Neuron (in vitro differentiated cells): Measurements from ENCODE around the gene FOXP1.
"Not testable (repeated sequence)": the region's sequence is repeated elsewhere in the genome, so short reads cannot be mapped to it uniquely, and the experiment has no call there.

Experiments used
- H2AFZ ChIP-seq: one replicate; pipeline ENCODE4 v1.6.1; 2013; ENCODE audit warnings: low read depth, mild to moderate bottlenecking, inconsistent platforms, low read length, moderate library complexity
- H3K27me3 ChIP-seq: one replicate; pipeline ENCODE4 v1.6.1; 2013; ENCODE audit warnings: low read length; ENCODE audit not compliant: insufficient read depth
- H3K36me3 ChIP-seq: one replicate; pipeline ENCODE4 v1.6.1; 2013; ENCODE audit warnings: low read length; ENCODE audit not compliant: insufficient read depth
- H3K4me1 ChIP-seq: one replicate; pipeline ENCODE4 v1.6.1; 2013; ENCODE audit warnings: low read length; ENCODE audit not compliant: insufficient read depth
- H3K4me3 ChIP-seq: 2 replicates; pipeline ENCODE4 v1.5.1; 2013; ENCODE audit warnings: mild to moderate bottlenecking, low read length, moderate library complexity
- H3K9me3 ChIP-seq: one replicate; pipeline ENCODE4 v1.6.1; 2013; ENCODE audit warnings: low read length

FOXP1 gene

DNA sequence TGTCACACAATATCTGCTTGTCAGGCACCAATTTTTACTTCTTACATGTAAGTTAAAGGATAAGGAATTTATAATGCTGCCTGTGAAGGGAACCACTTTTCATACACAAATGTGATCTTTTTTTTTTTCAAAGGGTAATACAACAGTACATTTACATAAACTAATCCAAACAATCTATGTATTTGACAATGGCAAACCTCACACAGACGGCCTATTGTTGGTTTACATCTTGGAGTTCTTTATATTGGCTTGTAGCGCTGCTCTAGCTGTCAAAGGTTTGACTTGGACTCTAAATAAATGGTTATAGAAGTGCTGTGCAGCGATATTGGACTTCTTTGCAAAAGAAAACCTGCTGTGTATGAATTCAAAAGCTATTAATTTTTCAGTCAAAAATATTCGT lies 598.0 kb downstream of the FOXP1 start:
- Histone ChIP-seq H3K36me3 (peaks cover 22% of the 10 kb centered on the region), H2AFZ (no peak overlapping the region), H3K27me3 (no peaks in the 10 kb centered on the region), H3K4me3 (no peak overlapping the region), H3K4me1 (peaks cover 37% of the 10 kb centered on the region), H3K9me3 (no peaks in the 10 kb centered on the region)

DNA sequence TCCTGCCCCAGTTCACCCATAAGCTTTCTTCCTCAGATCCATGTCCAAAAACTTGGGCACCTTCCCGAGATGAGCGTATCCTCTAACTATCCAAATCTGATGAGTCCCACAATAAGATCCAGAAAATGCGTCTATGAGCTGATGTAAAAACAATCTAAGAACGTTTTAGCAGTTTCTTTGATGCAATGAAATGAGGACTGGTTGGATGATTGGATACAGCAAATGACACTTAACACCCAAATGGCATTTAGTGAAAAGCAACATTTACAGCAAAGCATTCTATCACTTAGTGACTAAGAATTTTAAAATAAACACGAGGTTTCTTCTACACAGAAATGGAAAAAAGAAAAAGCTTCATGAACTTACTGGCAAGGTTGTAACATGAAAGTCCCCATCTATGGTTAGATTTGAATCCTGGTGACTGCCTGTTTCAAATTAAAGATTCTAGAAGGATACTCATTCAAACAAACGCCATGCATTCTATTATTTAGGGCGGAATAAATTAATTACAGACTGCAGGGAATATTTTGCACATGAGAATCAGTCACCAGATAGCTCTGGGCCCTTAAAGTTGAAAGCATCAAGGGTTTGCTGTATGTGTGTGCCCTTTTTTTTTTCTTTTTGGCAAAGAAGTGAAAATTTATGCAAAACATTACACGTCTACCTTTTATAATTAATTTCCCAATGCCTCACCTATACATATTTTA lies 598.6 kb downstream of the FOXP1 start:
- Histone ChIP-seq H3K4me3 (no peak overlapping the region), H3K36me3 (peaks cover 22% of the 10 kb centered on the region), H2AFZ (no peak overlapping the region), H3K9me3 (no peaks in the 10 kb centered on the region), H3K4me1 (peaks cover 39% of the 10 kb centered on the region), H3K27me3 (no peaks in the 10 kb centered on the region)

DNA sequence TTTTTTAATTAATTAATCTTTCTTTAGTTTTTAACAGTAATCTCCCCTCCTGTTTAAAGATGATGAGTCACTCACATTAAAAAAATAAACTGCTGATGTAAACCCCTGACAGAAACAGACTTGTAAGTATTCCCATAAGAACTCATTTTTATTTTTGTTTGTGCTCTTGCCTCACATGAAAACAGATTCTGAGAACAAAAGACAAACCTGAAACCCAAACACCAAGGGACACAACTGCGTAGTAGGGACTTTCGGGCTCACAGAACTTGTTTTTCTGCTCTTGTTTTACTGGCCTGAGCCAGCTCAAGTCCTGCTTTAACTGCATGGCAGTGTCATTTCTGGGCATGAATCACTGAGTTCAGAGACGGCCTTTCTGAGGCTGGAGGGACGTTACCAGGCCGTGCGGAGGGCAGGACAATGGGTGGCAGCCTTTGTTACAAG lies 600.8 kb downstream of the FOXP1 start:
- H3K36me3 ChIP-seq, result peaks cover 21% of the 10 kb centered on the region
- peaks cover 39% of the 10 kb centered on the region for H3K4me1 ChIP-seq
- H3K4me3 ChIP-seq, result no peak overlapping the region
- H3K9me3 ChIP-seq, result peaks cover 2% of the 10 kb centered on the region
- no peaks in the 10 kb centered on the region for H3K27me3 ChIP-seq
- H2AFZ ChIP-seq, result no peak overlapping the region

DNA sequence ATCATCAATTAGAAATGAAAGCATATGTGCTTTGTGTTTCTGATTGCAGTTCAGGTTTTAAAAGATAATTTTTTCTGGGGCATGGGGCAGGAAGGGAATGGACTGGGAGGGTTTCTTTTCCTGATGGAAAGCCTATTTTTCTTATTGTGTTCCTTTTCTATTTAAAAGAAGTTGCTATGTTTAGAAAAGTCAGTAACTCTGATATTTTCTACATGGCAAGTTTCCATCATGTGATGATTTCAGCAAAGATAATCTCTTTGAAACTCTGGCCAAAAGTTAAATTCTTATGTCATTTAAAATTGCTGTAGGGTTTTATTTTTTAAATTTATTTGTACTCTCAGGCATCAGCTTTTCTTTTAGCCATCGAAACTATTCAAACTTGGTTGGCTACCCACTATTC lies 601.2 kb downstream of the FOXP1 start:
- H3K36me3 ChIP-seq, result peaks cover 21% of the 10 kb centered on the region
- peaks cover 39% of the 10 kb centered on the region for H3K4me1 ChIP-seq
- no peak overlapping the region for H2AFZ ChIP-seq
- no peak overlapping the region for H3K4me3 ChIP-seq
- peaks cover 2% of the 10 kb centered on the region for H3K9me3 ChIP-seq
- no peaks in the 10 kb centered on the region for H3K27me3 ChIP-seq

DNA sequence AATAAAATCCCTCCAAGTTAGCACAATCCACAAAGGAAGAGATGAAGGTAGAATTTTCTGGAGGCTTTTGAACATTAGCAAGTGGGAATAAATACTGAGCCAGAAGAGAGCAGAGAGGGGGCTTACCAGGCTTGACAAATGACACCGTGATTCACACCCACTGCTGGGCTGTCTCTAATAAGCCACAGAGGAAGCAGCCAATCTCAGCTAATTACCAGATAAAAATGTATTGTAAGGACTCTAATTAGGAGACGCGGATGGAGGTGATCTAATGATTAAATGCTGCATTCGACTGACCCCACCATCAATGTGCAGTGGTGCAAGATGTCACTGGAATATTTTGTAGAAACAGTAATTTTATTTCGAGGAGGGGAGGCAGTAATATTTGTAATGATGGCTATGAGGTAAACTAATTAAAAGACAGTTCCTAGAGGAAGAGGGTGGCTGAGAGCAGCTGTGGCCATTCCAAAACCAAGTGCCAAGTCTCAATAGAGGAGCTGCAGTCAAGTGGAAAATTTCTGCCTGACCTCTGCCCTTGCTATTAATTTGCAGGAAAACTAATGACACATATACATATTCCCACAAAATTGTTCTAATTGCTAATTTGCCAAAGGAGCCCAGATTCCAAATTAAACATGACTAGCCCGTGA lies 602.2 kb downstream of the FOXP1 start:
- peaks cover 24% of the 10 kb centered on the region for H3K36me3 ChIP-seq
- H3K9me3 ChIP-seq, result peaks cover 2% of the 10 kb centered on the region
- no peaks in the 10 kb centered on the region for H3K27me3 ChIP-seq
- H2AFZ ChIP-seq, result no peak overlapping the region
- no peak overlapping the region for H3K4me3 ChIP-seq
- peaks cover 37% of the 10 kb centered on the region for H3K4me1 ChIP-seq

DNA sequence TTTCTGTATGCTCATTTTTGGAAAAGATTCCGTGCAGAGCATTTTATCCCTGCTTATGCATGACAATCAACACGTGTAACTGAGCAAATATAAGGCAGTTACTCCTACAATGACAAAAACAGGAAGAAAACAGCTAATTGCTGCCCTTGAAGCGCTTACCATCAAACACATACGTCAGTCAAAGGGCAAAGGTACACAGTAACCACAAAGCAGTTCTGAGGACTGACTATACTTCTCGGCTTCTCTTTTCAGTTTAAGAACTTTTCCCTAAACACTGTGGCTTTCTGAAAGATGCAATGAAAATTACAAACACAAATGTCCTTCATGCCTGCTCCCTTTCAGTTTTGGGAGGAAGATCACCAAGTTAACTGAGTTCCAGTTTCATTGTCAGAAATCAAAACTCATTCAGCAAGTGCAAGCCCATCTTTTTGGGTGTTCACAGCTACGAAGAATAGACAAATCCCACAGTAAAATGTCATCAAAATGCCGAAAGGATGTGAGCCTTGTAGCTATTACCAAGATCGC lies 602.8 kb downstream of the FOXP1 start:
- peaks cover 30% of the 10 kb centered on the region for H3K4me1 ChIP-seq
- H3K27me3 ChIP-seq, result no peaks in the 10 kb centered on the region

DNA sequence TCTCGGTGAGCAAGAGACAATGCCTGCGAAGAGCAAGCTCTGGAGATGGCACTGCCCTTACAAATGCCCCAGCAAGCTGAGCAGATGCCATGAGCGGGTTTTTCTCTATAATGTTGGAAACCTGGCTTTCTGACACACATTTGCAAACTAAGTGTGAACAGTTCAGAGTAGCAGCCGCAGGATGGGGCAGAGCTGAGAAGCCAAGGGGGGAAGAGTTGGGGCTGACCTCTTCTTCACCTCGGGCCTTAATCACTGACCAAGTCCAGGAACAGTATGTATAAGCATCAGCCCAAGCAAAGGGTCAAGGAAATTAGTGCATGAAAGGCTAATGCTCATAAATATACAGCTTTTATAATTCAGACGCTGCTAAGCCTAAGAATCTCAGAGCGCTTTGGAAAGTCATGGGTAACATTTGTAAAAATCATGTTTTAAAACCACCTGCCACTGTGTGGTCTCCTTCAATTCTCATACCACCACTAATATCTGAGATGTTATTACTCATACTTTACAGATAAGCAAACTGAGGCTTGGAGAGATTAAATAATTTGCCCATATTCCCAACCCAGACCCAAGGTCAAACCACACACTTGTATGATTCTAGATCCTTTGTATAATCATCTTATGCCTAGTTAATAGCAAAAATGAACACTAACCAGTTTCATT lies 603.4 kb downstream of the FOXP1 start:
- H3K4me3 ChIP-seq, result no peak overlapping the region
- peaks cover 36% of the 10 kb centered on the region for H3K36me3 ChIP-seq
- H3K9me3 ChIP-seq, result peaks cover 2% of the 10 kb centered on the region
- no peaks in the 10 kb centered on the region for H3K27me3 ChIP-seq
- H3K4me1 ChIP-seq, result peaks cover 24% of the 10 kb centered on the region
- no peak overlapping the region for H2AFZ ChIP-seq

More for the DNA sequence above, 602.8 kb downstream of the FOXP1 start:
- no peak overlapping the region for H3K4me3 ChIP-seq
- H3K9me3 ChIP-seq, result peaks cover 2% of the 10 kb centered on the region
- peaks cover 31% of the 10 kb centered on the region for H3K36me3 ChIP-seq
- H2AFZ ChIP-seq, result no peak overlapping the region

DNA sequence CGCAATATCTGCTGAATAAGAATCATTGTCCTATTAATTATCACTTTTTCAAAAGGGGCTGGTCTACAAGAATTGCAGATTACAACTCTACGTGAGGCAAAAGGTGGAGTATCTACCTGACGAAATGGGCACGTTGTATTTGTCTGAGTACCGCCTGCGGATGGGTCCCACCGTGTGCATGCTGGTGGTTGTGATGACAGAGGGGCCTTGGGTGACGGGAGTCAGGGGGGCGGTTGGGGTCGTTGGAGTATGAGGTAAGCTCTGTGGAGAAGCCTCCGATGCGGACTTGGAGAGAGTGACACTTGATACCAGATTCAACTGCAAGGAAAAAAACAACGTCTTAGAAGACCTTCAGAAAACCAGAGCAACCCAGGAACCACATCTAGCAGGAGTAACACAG lies 605.8 kb downstream of the FOXP1 start:
- no peak overlapping the region for H3K4me3 ChIP-seq
- H3K4me1 ChIP-seq, result peaks cover 19% of the 10 kb centered on the region
- H3K36me3 ChIP-seq, result peaks cover 38% of the 10 kb centered on the region
- H3K9me3 ChIP-seq, result peaks cover 2% of the 10 kb centered on the region
- no peak overlapping the region for H2AFZ ChIP-seq
- H3K27me3 ChIP-seq, result no peaks in the 10 kb centered on the region

DNA sequence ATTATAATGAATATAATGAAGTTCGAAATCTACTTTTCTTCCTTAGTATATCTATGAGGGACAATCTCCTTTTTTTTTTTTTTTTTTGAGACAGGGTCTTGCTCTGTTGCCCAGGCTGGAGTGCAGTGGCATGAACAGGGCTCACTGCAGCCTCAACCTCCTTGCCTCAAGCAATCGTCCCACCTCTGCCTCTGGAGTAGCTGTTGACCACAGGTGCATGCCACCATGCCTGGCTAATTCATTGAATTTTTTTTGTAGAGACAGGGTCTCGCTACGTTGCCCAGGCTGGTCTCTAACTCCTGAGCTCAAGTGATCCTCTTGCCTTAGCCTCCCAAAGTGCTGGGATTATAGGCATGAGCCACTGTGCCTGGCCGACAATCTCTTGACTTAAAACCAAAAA lies 607.5 kb downstream of the FOXP1 start:
- not testable (repeated sequence) for H3K4me3 ChIP-seq, H3K9me3 ChIP-seq, H3K4me1 ChIP-seq, H3K27me3 ChIP-seq, H2AFZ ChIP-seq
- peaks cover 40% of the 10 kb centered on the region for H3K36me3 ChIP-seq

DNA sequence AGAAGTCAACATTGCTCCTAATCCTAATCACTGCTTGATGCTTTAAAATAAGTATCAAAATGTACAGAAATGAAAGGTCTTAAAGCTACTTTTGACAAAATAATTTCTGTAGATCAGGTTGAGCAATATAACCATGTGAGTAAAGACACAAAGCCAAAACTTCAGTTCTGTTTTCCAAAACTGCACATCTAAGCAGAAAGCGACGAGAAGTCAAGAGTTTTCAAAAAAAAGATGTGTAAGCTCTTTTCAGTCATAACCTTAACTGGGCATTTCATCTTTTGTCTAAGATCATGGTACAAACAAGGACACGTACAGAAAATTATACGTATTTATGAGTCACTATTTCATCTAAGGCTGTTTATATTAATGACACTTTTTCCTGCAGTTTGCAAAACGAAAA lies 608.8 kb downstream of the FOXP1 start:
- no peak overlapping the region for H3K4me3 ChIP-seq
- no peak overlapping the region for H2AFZ ChIP-seq

DNA sequence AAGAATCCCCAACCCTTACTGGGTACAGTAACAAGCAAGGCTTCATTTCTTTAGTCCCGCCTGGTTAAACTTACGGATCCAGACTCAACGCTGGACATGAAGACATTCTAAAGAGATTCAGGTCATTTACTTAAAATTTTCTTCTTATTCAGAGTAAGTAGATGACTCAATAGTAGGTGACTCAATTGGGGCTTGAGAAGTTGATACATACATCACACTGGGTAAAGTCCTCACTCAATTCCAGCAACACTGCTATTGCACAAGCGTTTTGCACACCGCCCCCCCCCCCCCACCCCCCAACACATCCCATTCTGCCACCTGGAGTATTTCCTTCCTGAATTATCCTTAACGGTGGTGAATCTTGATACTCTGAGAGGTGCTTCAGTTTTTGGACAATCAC lies 610.0 kb downstream of the FOXP1 start:
- H3K4me3 ChIP-seq, result no peak overlapping the region
- no peaks in the 10 kb centered on the region for H3K27me3 ChIP-seq
- H2AFZ ChIP-seq, result no peak overlapping the region
- H3K9me3 ChIP-seq, result peaks cover 2% of the 10 kb centered on the region
- peaks cover 11% of the 10 kb centered on the region for H3K4me1 ChIP-seq
- H3K36me3 ChIP-seq, result peaks cover 49% of the 10 kb centered on the region

More for the DNA sequence above, 608.8 kb downstream of the FOXP1 start:
- Histone ChIP-seq H3K9me3 (peaks cover 2% of the 10 kb centered on the region), H3K4me1 (peaks cover 11% of the 10 kb centered on the region), H3K27me3 (no peaks in the 10 kb centered on the region), H3K36me3 (peaks cover 42% of the 10 kb centered on the region)

DNA sequence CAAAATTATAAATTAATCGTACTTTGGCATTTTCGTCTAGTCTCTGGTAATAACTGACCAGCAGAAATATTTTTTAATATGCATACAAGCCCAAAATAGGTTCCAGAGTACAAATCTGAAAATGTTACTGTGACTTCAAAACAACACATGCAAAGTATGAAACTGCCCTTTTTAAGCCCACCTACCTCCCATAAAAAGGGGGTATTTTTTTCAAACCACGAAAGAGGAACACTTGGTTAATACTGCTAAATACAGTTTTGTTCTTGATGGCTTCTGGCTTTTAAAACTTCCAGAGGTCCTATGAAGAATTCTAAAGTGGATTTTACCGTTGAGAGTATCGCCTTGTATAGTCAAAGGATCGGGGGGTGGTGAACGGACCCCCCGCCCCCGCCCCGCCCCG lies 610.7 kb downstream of the FOXP1 start:
- H3K36me3 ChIP-seq, result peaks cover 50% of the 10 kb centered on the region
- H2AFZ ChIP-seq, result no peak overlapping the region

DNA sequence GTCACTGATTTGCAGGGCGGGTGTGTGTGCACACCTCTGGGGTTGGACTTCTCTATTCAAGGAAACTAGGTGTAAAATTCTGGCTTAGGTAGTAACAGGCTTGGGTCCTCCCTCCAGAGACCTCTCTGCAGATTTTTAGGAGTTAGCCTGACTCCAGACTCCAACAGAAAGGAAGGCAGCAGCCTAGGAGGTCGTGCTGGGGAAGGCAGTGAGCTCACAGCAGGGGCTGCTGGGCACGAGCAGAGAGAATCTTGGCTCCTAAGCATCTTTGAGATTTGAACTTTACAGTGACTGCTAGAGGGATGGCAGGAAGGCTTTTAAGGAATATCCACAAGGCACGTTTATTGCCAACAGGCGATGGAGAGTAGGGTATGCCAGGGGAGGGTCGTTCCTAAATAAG lies 612.6 kb downstream of the FOXP1 start:
- H3K9me3 ChIP-seq, result no peaks in the 10 kb centered on the region
- peaks cover 37% of the 10 kb centered on the region for H3K36me3 ChIP-seq
- H3K27me3 ChIP-seq, result no peaks in the 10 kb centered on the region
- no peak overlapping the region for H2AFZ ChIP-seq
- peaks cover 11% of the 10 kb centered on the region for H3K4me1 ChIP-seq
- no peak overlapping the region for H3K4me3 ChIP-seq

More for the DNA sequence above, 610.7 kb downstream of the FOXP1 start:
- peaks cover under 1% of the 10 kb centered on the region for H3K9me3 ChIP-seq
- H3K4me1 ChIP-seq, result peaks cover 11% of the 10 kb centered on the region
- no peaks in the 10 kb centered on the region for H3K27me3 ChIP-seq
- H3K4me3 ChIP-seq, result no peak overlapping the region
